Spleen (tissue), 11 donors: ENCODE data around the gene FGF21. TPM values are rescaled to one million over a fixed set of nuclear protein-coding genes. Genes with fewer than 3 reads are reported as not detected.

Experiments used
- DNase-seq: peaks from one replicate; pipeline ENCODE4 v3.0.0-alpha.2; 2020
- H3K27ac ChIP-seq, 8 donors: fragments of 200-600 bp; sonication (generic) in 7 of 8; 1 replicate in 4 of 8; 2 replicates in 4 of 8; pipeline versions ENCODE4 v1.5.0 to v1.8.0; 2016 to 2021; ENCODE audit warnings: inconsistent platforms in 4 of 8, mild to moderate bottlenecking in 4 of 8, moderate library complexity in 1 of 8
- H3K27me3 ChIP-seq, 7 donors: fragments of 200-600 bp; sonication (generic) in 6 of 7; replicated peaks in 1 of 7; 1 replicate in 4 of 7; 2 replicates in 3 of 7; pipeline versions ENCODE4 v1.5.0 to v1.8.0; 2016 to 2021; ENCODE audit warnings: inconsistent platforms in 3 of 7, mild to moderate bottlenecking in 1 of 7
- H3K36me3 ChIP-seq, 6 donors: fragments of 200-600 bp; sonication (generic) in 5 of 6; 1 replicate in 4 of 6; 2 replicates in 2 of 6; pipeline versions ENCODE4 v1.5.0 to v1.8.0; 2016 to 2021; ENCODE audit warnings: inconsistent platforms in 2 of 6
- H3K4me1 ChIP-seq, 6 donors: fragments of 200-600 bp; sonication (generic) in 5 of 6; 1 replicate in 3 of 6; 2 replicates in 3 of 6; pipeline versions ENCODE4 v1.5.0 to v1.8.0; 2016 to 2021; ENCODE audit warnings: inconsistent platforms in 3 of 6
- H3K4me3 ChIP-seq, 8 donors: fragments of 200-600 bp; sonication (generic) in 7 of 8; 1 replicate in 4 of 8; 2 replicates in 4 of 8; pipeline versions ENCODE4 v1.5.0 to v1.8.0; 2016 to 2021; ENCODE audit warnings: inconsistent platforms in 4 of 8, mild to moderate bottlenecking in 4 of 8, moderate library complexity in 2 of 8
- H3K9me3 ChIP-seq, 8 donors: fragments of 200-600 bp; sonication (generic) in 7 of 8; 1 replicate in 4 of 8; 2 replicates in 4 of 8; pipeline versions ENCODE4 v1.5.0 to v1.8.0; 2016 to 2021; ENCODE audit warnings: inconsistent platforms in 4 of 8
- POLR2A ChIP-seq, 3 donors: fragments of 450-650 bp; IDR thresholded peaks; one replicate each; pipeline ENCODE4 v1.5.1; 2017; ENCODE audit warnings: antibody characterized with exemption in 3 of 3, mild to moderate bottlenecking in 1 of 3
- POLR2AphosphoS5 ChIP-seq, 3 donors: sonication (generic); formaldehyde crosslinking; IDR thresholded peaks; one replicate each; pipeline ENCODE4 v1.5.1; 2017; ENCODE audit warnings: antibody characterized with exemption in 3 of 3
- WGBS, 5 donors: extraction: QIAGEN DNeasy Blood & Tissue Kit in 3 of 5; methylation state at CpG; one replicate each; pipeline versions ENCODE4 v1.1.5 to v1.1.7; 2013 to 2018; 5-methylcytosine and 5-hydroxymethylcytosine counted together
- intact Hi-C: fragments of 100-400 bp; cut with DNase I; formaldehyde crosslinking; loops from one replicate; pipeline ENCODE4 v1.15.0; 2023; ENCODE audit warnings: low total_unique reads
- polyA plus RNA-seq, 3 donors: library from polyadenylated mRNA; stranded (reverse); fragments of 200-250 nt; gene quantifications; one replicate each; pipeline ENCODE4 v1.2.1, GENCODE V29; 2013
- total RNA-seq, 7 donors: library from RNA; depleted of rRNA in 3 of 7; stranded (reverse); fragments of >200 nt in 3 of 7; fragmentation: NEBNext Ultra II Directional in 4 of 7; extraction: Animal tissue kit (Norgen Biotek cat#: 25700) in 4 of 7; gene quantifications; one replicate each; pipeline versions ENCODE4 v1.1.0 to v1.2.1, GENCODE V29; 2016 to 2021
- TF ChIP-seq, protein P1 (sequence below), 11 experiments: fragments of 200-600 bp in 7 of 11; fragments of 450-650 bp in 4 of 11; sonication (generic) in 4 of 11; IDR thresholded peaks in 8 of 11; conservative IDR thresholded peaks in 3 of 11; 1 replicate in 7 of 11; 2 replicates in 4 of 11; pipeline versions ENCODE4 v1.4.0 to v1.8.0; 2016 to 2021; ENCODE audit warnings: antibody characterized with exemption in 11 of 11, inconsistent platforms in 4 of 11, mild to moderate bottlenecking in 1 of 11
- donor health status: healthy with polysubstance abuse.
- donor health status: DM: no; HTN: no; CAD: no; lungs with moderate emphysema.
- donor health status: DM: no; HTN: no; CAD: no.
- donor health status: Bipolar disorder and iron deficiency.
- donor health status: healthy.
- donor health status: DM: no; HTN: no; CAD: no.
- donor health status: DM: yes; HTN: yes; CAD: no.

Gene FGF21
- total and polyA plus RNA-seq, 10 donors: not detected

DNA sequence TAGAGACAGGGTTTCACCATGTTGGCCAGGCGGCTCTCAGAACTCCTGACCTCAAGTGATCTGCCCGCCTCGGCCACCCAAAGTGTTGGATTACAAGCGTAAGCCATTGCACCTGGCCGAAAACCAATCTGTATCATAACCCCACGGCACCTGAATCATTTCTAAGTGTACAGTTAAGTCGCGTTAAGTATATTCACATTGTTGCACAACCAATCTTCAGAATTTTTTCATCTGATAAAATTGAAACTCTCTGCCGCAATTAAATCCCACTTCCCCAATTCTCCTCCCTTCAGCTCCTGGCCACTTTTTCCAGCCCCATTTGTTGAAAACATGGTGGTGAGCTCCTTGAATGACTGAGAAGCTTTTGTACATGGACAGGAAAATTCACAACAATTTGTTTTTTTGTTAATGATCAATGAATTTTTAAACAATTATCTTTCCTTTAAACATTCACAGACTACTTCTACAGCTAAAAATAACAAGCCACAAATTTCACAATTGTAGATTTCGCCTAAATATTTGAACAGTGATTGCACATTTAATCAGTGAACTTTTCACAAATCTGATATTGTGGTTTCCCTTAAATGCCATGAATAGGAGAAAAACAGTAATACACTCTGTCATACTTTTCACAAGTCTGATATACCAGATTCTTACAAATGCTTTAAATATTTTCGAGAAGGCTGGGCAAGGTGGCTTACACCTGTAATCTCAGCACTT lies 13.8 kb downstream of the FGF21 start:
- no peaks in the 10 kb centered on the region for H3K36me3 ChIP-seq
- intact Hi-C loops: no loop called here
- TF ChIP-seq POLR2AphosphoS5 (IDR thresholded peaks at IDR 0.05): no peak
- TF ChIP-seq, protein P1, sequence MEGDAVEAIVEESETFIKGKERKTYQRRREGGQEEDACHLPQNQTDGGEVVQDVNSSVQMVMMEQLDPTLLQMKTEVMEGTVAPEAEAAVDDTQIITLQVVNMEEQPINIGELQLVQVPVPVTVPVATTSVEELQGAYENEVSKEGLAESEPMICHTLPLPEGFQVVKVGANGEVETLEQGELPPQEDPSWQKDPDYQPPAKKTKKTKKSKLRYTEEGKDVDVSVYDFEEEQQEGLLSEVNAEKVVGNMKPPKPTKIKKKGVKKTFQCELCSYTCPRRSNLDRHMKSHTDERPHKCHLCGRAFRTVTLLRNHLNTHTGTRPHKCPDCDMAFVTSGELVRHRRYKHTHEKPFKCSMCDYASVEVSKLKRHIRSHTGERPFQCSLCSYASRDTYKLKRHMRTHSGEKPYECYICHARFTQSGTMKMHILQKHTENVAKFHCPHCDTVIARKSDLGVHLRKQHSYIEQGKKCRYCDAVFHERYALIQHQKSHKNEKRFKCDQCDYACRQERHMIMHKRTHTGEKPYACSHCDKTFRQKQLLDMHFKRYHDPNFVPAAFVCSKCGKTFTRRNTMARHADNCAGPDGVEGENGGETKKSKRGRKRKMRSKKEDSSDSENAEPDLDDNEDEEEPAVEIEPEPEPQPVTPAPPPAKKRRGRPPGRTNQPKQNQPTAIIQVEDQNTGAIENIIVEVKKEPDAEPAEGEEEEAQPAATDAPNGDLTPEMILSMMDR (IDR thresholded peaks at IDR 0.05 in 8 of 11, conservative IDR thresholded peaks at IDR 0.05 in 3 of 11): no peak
- no peak for TF ChIP-seq POLR2A (IDR thresholded peaks at IDR 0.05)
- peaks cover 0 to 7% (median 0%) of the 10 kb centered on the region in 6 donors for H3K4me1 ChIP-seq
- no peak for DNase-seq
- H3K27me3 ChIP-seq: peaks cover 0 to 32% (median 0%) of the 10 kb centered on the region in 7 donors
- H3K4me3 ChIP-seq: no peak overlapping the region
- whole genome bisulfite sequencing, 5 donors: 62 to 83% (median 72%) methylated on average over 11 of the region's 11 CpGs
- no peak overlapping the region for H3K27ac ChIP-seq
- no peaks in the 10 kb centered on the region for H3K9me3 ChIP-seq

DNA sequence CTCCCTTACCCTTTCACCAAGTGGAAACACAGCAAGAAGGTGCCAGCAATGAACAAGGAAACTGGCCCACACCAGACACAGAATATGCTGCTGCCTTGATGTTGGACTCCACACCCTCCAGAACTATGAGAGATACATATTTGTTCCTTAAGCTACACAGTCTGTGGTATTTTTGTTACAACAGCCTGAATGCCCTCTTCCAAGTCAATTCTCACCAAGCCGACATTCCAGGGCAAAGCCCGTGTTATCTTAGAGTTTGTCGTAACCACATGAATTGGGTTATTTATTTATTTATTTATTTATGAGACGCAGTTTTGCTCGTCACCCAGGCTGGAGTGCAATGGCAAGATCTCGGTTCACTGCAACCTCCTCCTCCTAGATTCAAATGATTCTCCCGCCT lies 14.9 kb downstream of the FGF21 start:
- peaks cover 0 to 29% (median 0%) of the 10 kb centered on the region in 7 donors for H3K27me3 ChIP-seq
- TF ChIP-seq POLR2A (IDR thresholded peaks at IDR 0.05): no peak
- TF ChIP-seq, protein P1 (IDR thresholded peaks at IDR 0.05 in 8 of 11, conservative IDR thresholded peaks at IDR 0.05 in 3 of 11): no peak
- no peak for TF ChIP-seq POLR2AphosphoS5 (IDR thresholded peaks at IDR 0.05)
- H3K36me3 ChIP-seq: no peaks in the 10 kb centered on the region
- 78 to 93% (median 84%) methylated on average over 7 of the region's 7 CpGs for WGBS, 5 donors
- peaks cover 0 to 7% (median 0%) of the 10 kb centered on the region in 6 donors for H3K4me1 ChIP-seq
- H3K9me3 ChIP-seq: no peaks in the 10 kb centered on the region
- intact Hi-C loops: no loop called here
- no peak overlapping the region for H3K27ac ChIP-seq
- no peak overlapping the region for H3K4me3 ChIP-seq
- DNase-seq: no peak

DNA sequence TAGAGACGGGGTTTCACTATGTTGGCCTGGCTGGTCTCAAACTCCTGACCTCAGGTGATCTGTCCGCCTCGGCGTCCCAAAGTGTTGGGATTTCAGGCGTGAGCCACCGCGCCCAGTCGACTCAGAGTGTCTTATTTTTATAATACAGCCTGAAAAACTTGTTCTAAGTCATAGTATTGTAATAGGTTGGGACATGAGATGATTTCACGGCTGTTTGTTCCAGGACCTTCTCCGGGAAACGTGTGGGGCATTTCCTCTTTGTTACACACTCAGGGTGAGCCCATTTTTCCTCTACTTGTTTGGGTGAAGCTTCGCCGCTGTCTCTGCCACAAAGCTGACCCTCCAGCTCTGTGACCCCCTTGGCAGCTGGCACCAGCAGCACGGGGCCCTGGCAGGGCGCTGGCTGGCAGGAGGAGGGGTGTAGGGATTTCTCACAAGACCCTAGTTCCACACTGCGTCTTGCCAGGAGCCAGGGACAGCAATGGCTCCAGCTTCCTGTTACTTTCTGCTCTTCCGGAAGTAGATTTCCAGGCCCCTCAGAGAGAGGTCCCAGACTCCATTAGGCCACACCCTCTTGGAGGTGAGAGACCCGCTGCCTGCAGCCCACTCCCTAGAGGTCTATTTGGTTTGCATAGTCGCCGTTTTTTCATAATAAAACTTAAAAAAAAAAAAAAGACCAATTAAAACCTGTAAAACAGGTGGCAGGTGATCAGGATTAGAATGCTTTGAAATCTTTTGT lies 15.6 kb downstream of the FGF21 start:
- DNase-seq: no peak
- H3K4me1 ChIP-seq: peaks cover 0 to 7% (median 0%) of the 10 kb centered on the region in 6 donors
- TF ChIP-seq, protein P1 (IDR thresholded peaks at IDR 0.05 in 8 of 11, conservative IDR thresholded peaks at IDR 0.05 in 3 of 11): no peak
- no peak for TF ChIP-seq POLR2AphosphoS5 (IDR thresholded peaks at IDR 0.05)
- no peak for TF ChIP-seq POLR2A (IDR thresholded peaks at IDR 0.05)
- H3K9me3 ChIP-seq: no peaks in the 10 kb centered on the region
- WGBS, 5 donors: 77 to 87% (median 82%) methylated on average over 20 of the region's 20 CpGs
- intact Hi-C loops: no loop called here
- peak overlapping the region in 2 of 8 donors; percentile 38 to 54 for H3K27ac ChIP-seq
- peaks cover 0 to 23% (median 0%) of the 10 kb centered on the region in 7 donors for H3K27me3 ChIP-seq
- no peaks in the 10 kb centered on the region for H3K36me3 ChIP-seq
- no peak overlapping the region for H3K4me3 ChIP-seq

DNA sequence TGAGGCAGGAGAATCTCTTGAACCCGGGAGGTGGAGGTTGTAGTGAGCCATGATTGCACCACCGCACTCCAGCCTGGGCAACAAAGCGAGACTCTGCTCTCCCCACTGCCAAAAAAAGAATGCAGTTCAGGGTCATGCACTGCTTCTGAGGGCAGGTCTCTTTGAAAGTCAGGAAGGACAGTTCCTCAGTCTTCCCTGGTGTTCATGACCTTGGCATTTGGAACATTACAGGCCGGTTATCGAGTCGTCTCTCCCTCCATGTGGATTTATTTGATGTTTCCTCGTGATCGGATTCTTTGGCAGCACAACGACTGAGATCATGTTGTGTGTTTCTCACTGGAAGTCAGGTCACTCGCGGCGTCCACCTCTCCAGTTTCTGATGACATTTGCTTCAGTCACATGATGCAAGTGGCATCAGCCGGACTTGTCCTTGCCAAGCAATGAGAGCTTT lies 17.2 kb downstream of the FGF21 start:
- WGBS, 5 donors: 60 to 89% (median 68%) methylated on average over 13 of the region's 13 CpGs
- Histone ChIP-seq H3K36me3 (no peaks in the 10 kb centered on the region), H3K9me3 (no peaks in the 10 kb centered on the region), H3K27me3 (peaks cover 0 to 23% (median 0%) of the 10 kb centered on the region in 7 donors), H3K4me1 (peaks cover 0 to 7% (median 0%) of the 10 kb centered on the region in 6 donors), H3K4me3 (no peak overlapping the region), H3K27ac (peak overlapping the region in 5 of 8 donors; percentile 5 to 48 (median 44))
- intact Hi-C loops: no loop called here
- TF ChIP-seq POLR2AphosphoS5 (IDR thresholded peaks at IDR 0.05) (no peak), POLR2A (IDR thresholded peaks at IDR 0.05) (no peak)
- TF ChIP-seq, protein P1 (IDR thresholded peaks at IDR 0.05 in 8 of 11, conservative IDR thresholded peaks at IDR 0.05 in 3 of 11): no peak
- DNase-seq: no peak
